Transverse colon (tissue), 4 donors: Measurements from ENCODE around the gene SPATA31D3. TPM values are rescaled to one million over a fixed set of nuclear protein-coding genes. Genes with fewer than 3 reads are reported as not detected.
"Not testable (repeated sequence)": the region's sequence is repeated elsewhere in the genome, so short reads cannot be mapped to it uniquely, and the experiment has no call there.

Experiments
- DNase-seq: peaks from one replicate; pipeline ENCODE4 v3.0.0-alpha.2; 2019
- H3K27ac ChIP-seq, 4 donors: fragments of 200-600 bp; sonication (generic); 2 replicates each; pipeline ENCODE4 v1.5.1; 2016 to 2018; ENCODE audit warnings: inconsistent platforms in 4 of 4
- H3K27me3 ChIP-seq: fragments of 200-600 bp; sonication (generic); 2 replicates; pipeline ENCODE4 v1.5.1; 2017; ENCODE audit warnings: inconsistent platforms
- H3K36me3 ChIP-seq, 4 donors: fragments of 200-600 bp; sonication (generic); 2 replicates each; pipeline ENCODE4 v1.5.1; 2017 to 2019; ENCODE audit warnings: inconsistent platforms in 4 of 4
- H3K4me1 ChIP-seq, 4 donors: fragments of 200-600 bp; sonication (generic); 2 replicates each; pipeline ENCODE4 v1.5.1; 2017 to 2020; ENCODE audit warnings: inconsistent platforms in 4 of 4
- H3K4me3 ChIP-seq, 4 donors: fragments of 200-600 bp; sonication (generic); 1 replicate in 1 of 4; 2 replicates in 3 of 4; pipeline versions ENCODE4 v1.5.1 to v1.6.1; 2017 to 2019; ENCODE audit warnings: inconsistent platforms in 4 of 4
- H3K9me3 ChIP-seq, 2 donors: fragments of 200-600 bp; sonication (generic); 2 replicates each; pipeline ENCODE4 v1.5.1; 2017 to 2019; ENCODE audit warnings: inconsistent platforms in 2 of 2
- EP300 ChIP-seq: sonication (generic); formaldehyde crosslinking; IDR thresholded peaks from one replicate; pipeline ENCODE4 v1.6.1; 2017; ENCODE audit warnings: antibody characterized with exemption, low read depth
- POLR2A ChIP-seq: fragments of 450-650 bp; IDR thresholded peaks from one replicate; pipeline ENCODE4 v1.6.1; 2016; ENCODE audit warnings: antibody characterized with exemption, mild to moderate bottlenecking, moderate library complexity
- POLR2AphosphoS5 ChIP-seq, 3 donors: sonication (generic); formaldehyde crosslinking; IDR thresholded peaks; one replicate each; pipeline ENCODE4 v1.6.1; 2016; ENCODE audit warnings: antibody characterized with exemption in 3 of 3
- WGBS, 2 donors: methylation state at CpG; one replicate each; pipeline ENCODE4 v1.1.5; 2018; ENCODE audit warnings: low coverage in 1 of 2; 5-methylcytosine and 5-hydroxymethylcytosine counted together
- in situ Hi-C, 4 donors: fragments of 200-750 bp; cut with MboI; loops; one replicate each; pipeline versions ENCODE4 v1.15.0 to v1.15.1; 2017; ENCODE audit warnings: low sequenced_read_pairs in 3 of 4, low pct_ligation_motif_present in 1 of 4, low pct_unique_long_range_greater_than_20kb in 1 of 4
- intact Hi-C: fragments of 100-400 bp; cut with DNase I; formaldehyde crosslinking; loops from one replicate; pipeline ENCODE4 v1.15.1; 2023; ENCODE audit warnings: low total_unique reads
- total RNA-seq, 4 donors: library from RNA; depleted of rRNA; stranded (reverse); fragments of >200 nt; gene quantifications; one replicate each; pipeline ENCODE4 v1.1.0, GENCODE V29; 2016
- TF ChIP-seq, protein P1 (sequence below), 5 experiments: fragments of 200-600 bp in 3 of 5; fragments of 450-650 bp in 2 of 5; sonication (generic) in 3 of 5; IDR thresholded peaks; 1 replicate in 2 of 5; 2 replicates in 3 of 5; pipeline ENCODE4 v1.5.1; 2016 to 2017; ENCODE audit warnings: antibody characterized with exemption in 5 of 5, inconsistent platforms in 3 of 5, mild to moderate bottlenecking in 2 of 5, moderate library complexity in 1 of 5

The SPATA31D3 gene
- total RNA-seq, 4 donors from 2014 or later, result not detected

- no peak for TF ChIP-seq POLR2AphosphoS5 (IDR thresholded peaks at IDR 0.05)
- TF ChIP-seq EP300, result no peak
- no peak for TF ChIP-seq POLR2A
- TF ChIP-seq, protein P1, sequence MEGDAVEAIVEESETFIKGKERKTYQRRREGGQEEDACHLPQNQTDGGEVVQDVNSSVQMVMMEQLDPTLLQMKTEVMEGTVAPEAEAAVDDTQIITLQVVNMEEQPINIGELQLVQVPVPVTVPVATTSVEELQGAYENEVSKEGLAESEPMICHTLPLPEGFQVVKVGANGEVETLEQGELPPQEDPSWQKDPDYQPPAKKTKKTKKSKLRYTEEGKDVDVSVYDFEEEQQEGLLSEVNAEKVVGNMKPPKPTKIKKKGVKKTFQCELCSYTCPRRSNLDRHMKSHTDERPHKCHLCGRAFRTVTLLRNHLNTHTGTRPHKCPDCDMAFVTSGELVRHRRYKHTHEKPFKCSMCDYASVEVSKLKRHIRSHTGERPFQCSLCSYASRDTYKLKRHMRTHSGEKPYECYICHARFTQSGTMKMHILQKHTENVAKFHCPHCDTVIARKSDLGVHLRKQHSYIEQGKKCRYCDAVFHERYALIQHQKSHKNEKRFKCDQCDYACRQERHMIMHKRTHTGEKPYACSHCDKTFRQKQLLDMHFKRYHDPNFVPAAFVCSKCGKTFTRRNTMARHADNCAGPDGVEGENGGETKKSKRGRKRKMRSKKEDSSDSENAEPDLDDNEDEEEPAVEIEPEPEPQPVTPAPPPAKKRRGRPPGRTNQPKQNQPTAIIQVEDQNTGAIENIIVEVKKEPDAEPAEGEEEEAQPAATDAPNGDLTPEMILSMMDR (IDR thresholded peaks at IDR 0.05), result no peak
- no peaks in the 10 kb centered on the region for H3K4me1 ChIP-seq
- in situ Hi-C loops, result no loop called here
- H3K27me3 ChIP-seq, result no peaks in the 10 kb centered on the region
- no peak for DNase-seq
- no peaks in the 10 kb centered on the region for H3K9me3 ChIP-seq
- intact Hi-C loops, result no loop called here
- H3K27ac ChIP-seq, result no peak overlapping the region
- H3K36me3 ChIP-seq, result no peaks in the 10 kb centered on the region
- no peak overlapping the region for H3K4me3 ChIP-seq
Observed at GRCh38 chr9:81980568-81980967, 37.3 kb downstream of the SPATA31D3 start.

- H3K27ac ChIP-seq, result no peak overlapping the region
- no peaks in the 10 kb centered on the region for H3K4me1 ChIP-seq
- in situ Hi-C loops, result no loop called here
- H3K36me3 ChIP-seq, result no peaks in the 10 kb centered on the region
- DNase-seq, result no peak
- WGBS, 2 donors, result 80 to 87% methylated on average over 4 of the region's 4 CpGs
- H3K4me3 ChIP-seq, result no peak overlapping the region
- H3K27me3 ChIP-seq, result no peaks in the 10 kb centered on the region
- TF ChIP-seq, protein P1 (IDR thresholded peaks at IDR 0.05), result no peak
- TF ChIP-seq POLR2AphosphoS5 (IDR thresholded peaks at IDR 0.05), result no peak
- TF ChIP-seq EP300, result no peak
- TF ChIP-seq POLR2A, result no peak
- H3K9me3 ChIP-seq, result no peaks in the 10 kb centered on the region
- intact Hi-C loops, result no loop called here
Observed at GRCh38 chr9:81981883-81982282, 38.6 kb downstream of the SPATA31D3 start.

GRCh38 chr9:81984928-81985327, 41.6 kb downstream of the SPATA31D3 start:
- no peaks in the 10 kb centered on the region for H3K36me3 ChIP-seq
- no peak overlapping the region for H3K4me3 ChIP-seq
- H3K4me1 ChIP-seq, result no peaks in the 10 kb centered on the region
- no peaks in the 10 kb centered on the region for H3K27me3 ChIP-seq
- no peak overlapping the region for H3K27ac ChIP-seq
- H3K9me3 ChIP-seq, result no peaks in the 10 kb centered on the region
- in situ Hi-C loops, result no loop called here
- intact Hi-C loops, result no loop called here
- TF ChIP-seq POLR2AphosphoS5 (IDR thresholded peaks at IDR 0.05) (no peak), POLR2A (no peak), EP300 (no peak)
- TF ChIP-seq, protein P1 (IDR thresholded peaks at IDR 0.05), result no peak
- WGBS, 2 donors, result 60 to 66% methylated on average over 2 to 6 of the region's 6 CpGs
- no peak for DNase-seq

DNA sequence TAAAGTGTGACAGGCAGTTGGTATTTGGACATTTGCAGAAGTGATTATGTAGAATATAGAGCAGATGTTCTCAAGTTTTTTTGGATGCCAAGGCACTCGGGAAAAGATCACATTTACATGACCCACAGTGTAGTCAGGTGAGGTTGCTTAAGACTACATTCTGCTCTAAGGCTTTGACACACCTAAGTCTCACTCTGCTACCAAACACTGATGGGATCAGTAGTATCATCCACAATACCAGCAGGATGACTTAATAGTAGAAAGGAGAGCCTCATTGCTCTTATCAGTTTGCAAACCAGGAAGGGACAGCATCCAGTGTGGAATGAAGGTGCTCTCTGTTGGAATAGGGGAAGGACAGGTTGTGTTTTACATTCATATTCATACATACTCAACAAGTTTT, 42.8 kb downstream of the SPATA31D3 start:
- no peaks in the 10 kb centered on the region for H3K36me3 ChIP-seq
- WGBS, 2 donors, result 65% methylated on average over 1 of the region's 1 CpG; no CpG with 5 or more reads in 1 of the 2 donors
- no peak for TF ChIP-seq POLR2A
- TF ChIP-seq, protein P1 (IDR thresholded peaks at IDR 0.05), result no peak
- TF ChIP-seq POLR2AphosphoS5 (IDR thresholded peaks at IDR 0.05), result no peak
- TF ChIP-seq EP300, result no peak
- H3K4me3 ChIP-seq, result no peak overlapping the region
- in situ Hi-C loops, result no loop called here
- no peaks in the 10 kb centered on the region for H3K27me3 ChIP-seq
- H3K9me3 ChIP-seq, result no peaks in the 10 kb centered on the region
- H3K27ac ChIP-seq, result no peak overlapping the region
- H3K4me1 ChIP-seq, result no peaks in the 10 kb centered on the region
- no peak for DNase-seq
- intact Hi-C loops, result no loop called here

DNA sequence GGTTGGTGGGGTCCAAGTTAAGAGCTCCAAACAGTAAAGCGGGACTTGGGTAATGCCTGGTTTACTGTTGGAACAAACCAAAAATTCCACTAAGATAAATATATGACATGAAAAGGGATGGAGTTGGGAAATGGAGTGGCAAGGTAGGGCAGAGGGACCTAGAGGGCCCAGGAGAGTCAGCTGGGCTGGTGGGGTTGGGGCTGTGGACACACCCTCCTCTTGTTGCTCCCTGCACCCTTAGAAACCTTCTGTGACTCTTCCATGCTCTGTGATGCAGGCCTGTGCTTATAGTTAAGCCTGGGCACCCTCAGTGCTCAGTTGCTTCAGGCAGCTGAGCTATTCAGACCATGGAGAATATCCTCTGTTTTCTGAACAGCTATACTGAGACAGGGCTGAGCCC, 45.2 kb downstream of the SPATA31D3 start, which contains the start of gene SPATA31D1:
Gene SPATA31D1, plus strand, starts transcription at position 301 of the 400 bp plus-strand sequence. Its CDS starts 47 bp downstream, at position 348.
- H3K27me3 ChIP-seq, DNase-seq, in situ Hi-C loops, H3K4me1 ChIP-seq, H3K4me3 ChIP-seq, H3K9me3 ChIP-seq, H3K36me3 ChIP-seq, intact Hi-C loops, H3K27ac ChIP-seq: not testable (repeated sequence)
- 100% methylated on average over 1 of the region's 1 CpG for WGBS, 2 donors
